GM18868 (cell line): ENCODE data around the gene NEURL3.
"Not testable (repeated sequence)": the region's sequence is repeated elsewhere in the genome, so short reads cannot be mapped to it uniquely, and the experiment has no call there.

Experiments used
- ATAC-seq: cut with Tn5 transposase; IDR thresholded peaks from one replicate; pipeline ENCODE4 v1.9.1; 2021; ENCODE audit warnings: mild to moderate bottlenecking, moderate library complexity; ENCODE audit not compliant: unreplicated experiment

Gene NEURL3

DNA sequence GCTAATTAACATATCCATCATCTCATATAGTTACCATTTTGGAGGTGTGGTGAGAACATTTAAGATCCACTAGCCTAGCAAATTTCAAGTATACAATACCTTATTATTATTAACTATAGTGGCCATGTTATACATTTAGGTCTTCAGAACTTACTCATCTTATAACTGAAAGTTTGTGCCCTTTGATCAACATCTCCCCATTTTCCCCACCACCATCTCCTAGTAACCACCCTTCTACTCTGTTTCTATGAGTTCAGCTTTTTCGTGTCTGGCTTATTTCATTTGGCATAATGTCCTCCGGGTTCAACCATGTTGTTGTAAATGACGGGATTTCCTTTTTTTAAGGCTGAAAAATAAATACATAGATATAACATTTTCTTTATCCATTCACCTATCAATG is 15.9 kb downstream of the NEURL3 start:
- ATAC-seq: no peak

DNA sequence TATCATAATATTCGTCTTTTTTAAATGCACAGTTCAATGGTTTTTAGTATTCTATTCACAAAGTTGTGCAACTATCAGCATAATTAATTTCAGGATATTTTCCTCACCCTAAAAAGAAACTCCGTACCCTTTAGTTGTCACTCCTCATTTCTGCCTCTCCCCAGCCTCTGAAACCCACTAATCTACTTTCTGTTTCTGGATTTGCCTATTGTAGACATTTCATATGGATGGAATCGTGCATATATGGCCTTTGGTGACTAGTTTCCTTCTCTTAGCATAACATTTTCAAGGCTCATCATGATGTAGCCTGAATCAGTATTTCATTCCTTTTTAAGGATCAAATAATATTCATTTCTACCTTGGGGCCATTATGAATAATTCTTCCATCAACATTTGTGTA is 18.5 kb downstream of the NEURL3 start:
- ATAC-seq: no peak

DNA sequence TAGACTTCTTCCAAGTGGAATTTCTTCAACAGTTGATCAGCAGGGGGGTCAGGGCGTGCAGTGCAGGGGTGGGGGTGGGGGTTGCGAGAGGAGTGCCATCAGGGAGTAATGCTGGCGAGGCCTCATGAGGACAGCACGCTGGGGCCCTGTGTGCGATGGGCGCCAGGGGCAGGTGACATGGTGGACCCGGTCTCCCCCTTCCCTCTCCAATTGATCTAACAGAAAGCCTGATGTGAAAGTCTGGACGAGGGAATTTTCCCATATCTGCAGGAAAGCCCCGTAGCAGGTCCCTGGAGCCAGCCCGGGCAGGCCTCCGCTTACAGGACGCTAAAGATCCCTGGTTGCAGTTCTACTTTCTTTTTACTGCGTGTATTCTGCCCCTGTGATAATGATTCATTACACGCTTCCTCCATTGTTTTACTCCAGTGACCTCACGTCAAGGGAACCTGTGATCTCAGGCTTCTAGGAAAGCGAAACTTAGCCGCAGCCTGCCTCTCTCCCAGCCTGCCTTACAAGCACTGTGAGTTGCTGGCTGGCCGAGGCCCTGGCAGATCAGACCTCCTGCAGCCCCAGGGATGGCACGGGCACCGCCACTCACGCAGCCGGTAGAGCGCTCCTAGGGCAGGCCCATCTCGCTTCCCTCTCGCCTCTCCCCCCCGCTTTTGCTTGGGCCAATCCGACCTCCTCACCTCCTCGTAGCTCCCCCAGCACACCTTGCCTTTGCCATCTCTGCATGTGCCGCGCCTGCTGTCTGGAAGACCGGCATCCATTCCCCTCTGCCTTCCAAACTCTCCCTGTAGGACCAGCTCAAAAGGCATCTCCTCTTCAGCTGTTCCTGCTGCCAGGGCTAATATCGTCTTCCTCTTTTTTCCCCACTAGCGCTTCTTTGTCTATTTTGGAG is 19.2 kb downstream of the NEURL3 start:
- ATAC-seq: peak; percentile 87

DNA sequence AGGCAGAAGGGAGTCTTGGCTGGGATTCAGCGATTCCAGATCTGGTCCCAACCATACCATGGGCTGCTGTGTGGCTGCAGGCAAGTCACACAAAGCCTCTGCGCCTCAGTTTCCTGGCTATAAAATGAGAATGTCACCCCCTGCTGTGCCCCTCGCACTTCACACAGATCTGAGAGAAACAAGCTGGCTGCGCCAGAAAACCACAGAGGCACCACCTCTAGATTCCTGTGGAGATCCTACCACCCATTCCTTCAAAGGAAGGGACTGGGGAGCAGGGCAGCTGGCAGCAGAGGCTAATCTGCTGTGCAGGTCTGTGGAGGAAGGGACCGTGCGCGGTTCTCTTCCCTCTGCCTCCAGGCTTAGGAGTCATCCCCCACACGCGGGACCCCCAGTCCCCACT is 19.8 kb downstream of the NEURL3 start:
- ATAC-seq: no peak

DNA sequence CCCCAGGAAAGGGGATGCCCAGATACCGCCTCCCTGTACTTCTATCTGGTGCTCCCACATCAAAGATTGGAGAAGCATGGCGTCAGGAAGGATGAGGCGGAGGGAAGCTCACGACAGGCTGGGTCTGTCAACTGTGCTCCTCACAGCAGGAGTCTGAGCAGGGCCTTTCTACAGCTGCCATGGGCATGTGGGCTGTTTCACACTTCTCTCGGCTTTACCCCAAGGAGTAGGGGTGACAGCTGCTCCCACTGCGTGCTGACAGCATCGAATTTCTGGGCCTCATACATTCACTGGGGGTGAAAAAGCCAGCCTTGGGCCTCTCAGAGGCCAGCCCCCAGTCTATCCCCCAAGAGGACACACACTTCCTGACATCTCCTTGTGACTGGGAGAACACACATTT is 21.1 kb downstream of the NEURL3 start:
- no peak for ATAC-seq

DNA sequence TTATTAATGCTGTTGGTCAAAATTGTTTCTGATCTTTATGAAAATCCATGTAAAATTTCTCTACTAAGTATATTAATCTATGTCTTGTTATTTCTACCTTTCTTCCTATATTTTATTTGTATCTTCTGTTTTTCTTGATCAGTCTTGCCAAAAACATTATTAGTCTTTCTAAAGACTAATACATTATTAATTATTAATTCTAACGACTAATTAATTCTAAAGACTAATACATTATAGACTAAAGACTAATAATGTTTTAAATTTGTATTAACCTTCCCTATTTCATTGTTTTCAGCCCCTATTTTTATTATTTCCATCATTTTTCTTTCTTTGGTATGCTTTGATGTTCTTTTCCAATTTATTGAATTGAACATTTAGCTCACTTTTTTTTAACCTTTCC is 27.7 kb downstream of the NEURL3 start:
- ATAC-seq: no peak

DNA sequence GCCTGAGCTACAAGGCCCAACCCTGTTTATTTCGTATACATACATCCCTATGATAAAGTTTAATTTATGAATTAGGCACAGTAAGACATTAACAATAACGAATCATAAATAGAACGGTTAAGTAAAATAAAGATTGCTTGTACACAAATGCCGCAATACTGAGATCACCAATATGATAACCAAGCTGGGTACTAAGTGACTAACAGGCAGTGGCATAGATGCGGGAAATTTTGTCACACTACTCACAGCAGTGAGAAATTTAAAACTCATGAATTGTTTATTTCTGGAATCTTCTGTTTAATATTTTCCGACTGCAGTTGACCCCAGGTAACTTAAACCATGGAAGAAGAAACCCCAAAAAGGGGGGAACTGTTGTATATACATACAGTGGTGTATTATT is 33.4 kb downstream of the NEURL3 start:
- no peak for ATAC-seq

DNA sequence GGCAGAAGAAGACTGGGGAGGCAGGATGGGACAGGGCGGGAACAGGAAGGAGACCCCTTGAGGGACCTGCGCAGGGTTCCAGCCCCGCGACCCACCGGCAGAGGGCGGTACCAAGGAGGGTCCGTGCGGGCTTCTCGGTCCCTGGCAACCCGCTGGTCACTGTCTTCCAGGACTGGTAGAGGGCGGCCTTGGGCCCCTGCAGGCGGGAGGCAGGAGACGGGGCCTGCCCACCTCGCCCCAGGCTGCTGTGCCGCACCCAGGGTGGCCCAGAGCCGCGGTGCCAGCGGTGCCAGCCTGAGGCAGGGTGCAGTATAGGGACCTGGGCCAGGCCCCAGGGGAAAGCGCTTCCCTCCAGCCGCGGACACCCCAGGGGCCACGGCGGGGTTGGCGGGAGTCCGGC is 34.5 kb downstream of the NEURL3 start:
- ATAC-seq: no peak

DNA sequence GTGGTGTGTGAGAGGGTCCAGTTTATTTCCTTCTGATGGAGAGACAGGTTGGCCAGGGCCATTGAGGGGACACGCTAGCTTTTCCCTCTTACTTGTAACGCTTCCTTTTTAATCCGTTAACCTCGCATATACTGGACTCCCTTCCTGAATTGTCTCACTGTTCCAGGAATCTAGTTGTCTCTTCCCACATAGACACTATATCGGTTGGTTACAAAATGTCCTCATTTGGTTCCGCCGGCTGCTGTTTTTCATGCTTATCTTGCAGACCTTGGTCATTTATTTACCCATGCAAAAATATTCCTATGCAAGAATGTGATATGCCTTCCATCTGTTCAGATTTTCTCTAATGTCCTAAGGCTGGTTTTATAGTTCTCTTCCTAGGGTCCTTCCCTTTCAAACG is 35.0 kb downstream of the NEURL3 start:
- ATAC-seq: no peak

DNA sequence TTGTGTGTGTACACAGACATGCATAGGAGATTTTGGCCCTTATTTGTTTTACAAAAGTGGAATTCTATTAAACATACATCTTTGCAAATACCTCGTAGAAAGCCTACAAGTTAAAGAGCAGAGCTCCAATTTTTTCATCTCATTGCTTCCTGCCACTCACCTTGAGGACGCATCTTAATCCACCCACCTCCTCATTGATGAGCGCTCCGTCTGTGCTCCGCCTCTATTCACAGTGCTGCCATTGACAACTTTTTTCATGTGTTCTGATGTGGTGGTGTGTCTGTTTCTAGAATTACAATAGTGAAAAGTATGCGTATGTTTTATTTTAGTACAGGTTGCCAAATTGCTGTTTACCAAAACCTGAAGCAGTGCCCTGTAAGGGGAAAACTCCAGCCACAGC is 36.3 kb downstream of the NEURL3 start:
- ATAC-seq: no peak

DNA sequence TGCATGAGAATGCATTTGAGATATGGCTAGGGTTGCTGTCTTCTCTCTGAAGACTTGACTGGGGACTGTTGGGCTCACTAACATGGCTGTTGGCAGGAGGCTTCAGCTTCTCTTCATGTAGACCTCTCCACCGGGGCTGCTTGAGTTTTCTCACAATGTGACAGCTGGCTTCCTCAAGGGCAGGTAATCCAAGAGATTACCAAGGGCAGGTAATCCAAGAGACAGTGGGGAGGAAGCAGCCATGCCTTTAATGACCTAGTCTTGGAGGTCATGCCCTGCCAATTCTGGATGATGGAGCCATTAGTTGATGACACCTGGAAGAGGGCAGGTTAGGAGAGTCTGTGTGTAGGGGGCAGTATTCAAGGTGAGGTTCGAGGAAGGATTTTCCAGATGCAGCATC is 40.5 kb downstream of the NEURL3 start:
- no peak for ATAC-seq

DNA sequence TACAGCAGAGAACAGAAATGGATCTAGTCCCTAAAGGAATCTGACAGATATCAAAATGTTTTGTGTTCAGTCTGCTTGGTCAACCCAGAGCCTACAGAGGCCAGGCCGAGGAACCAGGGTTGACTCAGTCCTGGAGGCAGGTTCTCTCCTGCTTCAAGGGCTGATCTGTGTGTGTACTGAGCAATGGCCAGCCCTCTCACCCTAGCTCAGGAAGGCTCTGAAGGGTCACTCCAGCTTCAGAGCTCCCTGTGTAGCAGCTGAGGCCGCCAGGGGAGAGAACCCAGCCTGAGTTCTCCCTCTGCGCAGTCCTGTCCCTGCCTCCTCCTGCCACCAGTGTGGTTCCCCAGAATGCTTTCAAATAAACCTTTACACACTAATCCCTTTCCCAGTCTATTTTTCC is 41.1 kb downstream of the NEURL3 start:
- ATAC-seq: no peak

DNA sequence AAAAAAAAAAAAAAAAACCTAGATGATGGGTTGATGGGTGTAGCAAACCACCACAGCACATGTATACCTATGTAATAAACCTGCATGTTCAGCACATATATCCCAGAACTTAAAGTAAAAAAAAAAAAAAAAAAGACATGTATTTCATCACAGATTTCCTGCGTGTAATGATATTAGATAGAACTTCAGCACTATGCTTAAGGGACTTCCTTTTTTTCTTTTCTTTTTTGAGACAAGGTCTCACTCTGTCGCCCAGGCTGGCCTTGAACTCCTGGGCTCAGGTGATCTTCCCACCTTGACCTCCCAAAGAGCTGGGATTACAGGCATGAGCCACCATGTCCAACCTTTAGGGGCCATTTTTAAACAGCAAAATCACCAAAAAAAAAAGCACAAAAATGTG is 42.0 kb downstream of the NEURL3 start:
- no peak for ATAC-seq

DNA sequence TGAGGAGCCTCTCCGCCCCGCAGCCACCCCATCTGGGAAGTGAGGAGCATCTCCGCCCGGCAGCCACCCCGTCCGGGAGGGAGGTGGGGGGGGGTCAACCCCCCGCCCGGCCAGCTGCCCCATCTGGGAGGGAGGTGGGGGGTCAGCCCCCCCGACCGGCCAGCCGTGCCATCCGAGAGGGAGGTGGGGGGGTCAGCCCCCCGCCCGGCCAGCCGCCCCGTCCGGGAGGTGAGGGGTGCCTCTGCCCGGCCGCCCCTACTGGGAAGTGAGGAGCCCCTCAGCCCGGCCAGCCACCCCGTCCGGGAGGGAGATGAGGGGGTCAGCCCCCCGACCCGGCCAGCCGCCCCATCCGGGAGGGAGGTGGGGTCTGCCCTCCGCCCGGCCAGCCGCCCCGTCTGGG is 43.5 kb downstream of the NEURL3 start:
- not testable (repeated sequence) for ATAC-seq

DNA sequence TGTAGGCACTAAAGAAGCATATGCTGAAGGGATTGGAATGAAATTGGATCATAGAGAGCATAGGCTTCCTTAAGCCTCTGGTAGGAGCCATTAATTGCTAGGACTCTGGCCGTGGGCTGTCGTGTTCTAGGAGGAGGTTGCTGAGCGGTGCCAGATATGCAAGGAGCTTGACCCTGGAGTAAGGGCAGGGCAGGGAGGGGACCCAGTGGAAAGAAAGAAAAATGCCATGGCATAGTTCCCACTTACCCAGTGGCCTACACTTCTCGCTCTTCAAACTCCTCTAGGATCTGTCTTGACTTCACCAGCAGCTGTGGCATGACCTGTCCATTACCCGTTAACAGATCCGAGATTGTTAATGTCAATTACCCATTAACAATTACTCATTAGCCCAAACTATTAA is 53.1 kb downstream of the NEURL3 start:
- no peak for ATAC-seq

DNA sequence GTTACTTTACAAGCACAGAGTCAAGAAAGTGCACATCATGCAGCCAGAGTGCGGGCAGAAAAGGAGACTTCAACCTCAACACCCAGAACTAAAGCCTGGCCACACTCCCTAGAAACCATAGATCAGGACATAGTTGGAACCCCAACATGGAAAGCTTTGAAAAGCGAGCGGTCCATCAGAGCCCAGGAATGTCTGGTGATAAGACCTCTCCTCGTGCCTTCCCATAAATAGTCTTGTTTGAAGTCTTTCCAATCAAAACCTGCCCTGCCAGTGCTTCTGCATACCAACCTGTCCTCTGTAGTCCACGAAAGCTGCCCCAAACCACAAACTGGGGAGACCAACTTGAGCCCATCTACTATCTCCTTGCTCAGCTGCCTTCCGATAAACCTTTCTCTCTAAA is 55.5 kb downstream of the NEURL3 start:
- ATAC-seq: no peak

DNA sequence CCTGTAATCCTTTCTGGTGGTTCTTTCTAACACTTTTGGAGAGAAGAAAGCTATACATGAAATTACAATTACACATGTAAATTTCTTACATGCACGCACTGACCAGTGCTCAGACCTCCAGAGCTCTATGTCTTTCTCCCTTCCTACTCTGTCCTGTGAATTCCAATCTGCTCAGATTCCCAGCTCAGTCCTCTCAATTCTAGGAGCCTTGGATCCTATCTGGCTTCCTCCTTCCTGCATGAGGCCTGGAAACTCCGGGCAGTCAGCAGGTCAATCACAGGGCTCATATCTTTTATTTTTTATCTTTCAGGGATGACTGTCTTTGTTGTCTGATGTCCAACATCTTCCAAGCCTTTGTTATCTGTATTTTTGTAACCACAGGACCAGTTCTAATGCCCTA is 56.0 kb downstream of the NEURL3 start:
- no peak for ATAC-seq

DNA sequence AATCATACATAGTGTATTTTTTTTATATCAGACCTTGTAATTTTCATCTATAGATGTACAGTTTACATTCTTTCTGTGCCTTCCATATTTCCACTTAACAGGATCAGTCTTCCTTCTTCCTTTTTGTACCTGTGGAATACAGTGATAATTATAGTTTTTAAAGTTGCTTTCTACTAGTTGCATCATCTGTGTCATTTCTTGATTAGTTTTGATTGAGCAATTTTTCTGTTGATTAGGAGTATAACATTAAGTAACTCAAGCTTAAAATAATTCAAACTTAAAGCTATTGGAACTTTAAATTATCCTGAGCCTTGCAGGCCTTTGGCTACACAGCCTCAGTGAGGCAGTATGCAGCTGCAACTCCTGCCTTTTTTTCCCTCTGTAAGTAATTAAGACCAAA is 57.4 kb downstream of the NEURL3 start:
- no peak for ATAC-seq
